Measurements from ENCODE around the gene BSND.

BSND gene

GRCh38 chr1:54998100-54998499, 633 bp upstream of the BSND start:
- CTCF ChIA-PET: interaction anchor here (3.6 to 6.4 kb wide), 2 partner anchors 24 to 50 kb away, joined by 15 to 172 read pairs; no protein-coding TSS in a partner anchor
- POLR2A ChIA-PET: interaction anchor here (2.2 kb wide), 1 partner anchor 111 kb away, joined by 7 read pairs; the partner anchor contains the start of gene DHCR24

More at GRCh38 chr1:54998100-54998499, 633 bp upstream of the BSND start:
- Histone ChIP-seq H3K9me3 (ENCODE audit: control insufficient read depth, insufficient read depth, low read depth, low read length) (no peaks in the 10 kb centered on the region), H3K27ac (ENCODE audit: extremely low read depth, low read depth, low read length) (no peak overlapping the region), H3K4me1 (ENCODE audit: control insufficient read depth, insufficient read depth, low read length) (no peaks in the 10 kb centered on the region), H3K36me3 (ENCODE audit: control insufficient read depth in 2 of 2, insufficient read depth in 1 of 2, low read length in 2 of 2) (no peaks in the 10 kb centered on the region), H3K4me3 (ENCODE audit: low read depth, low read length) (no peak overlapping the region)
- no peak for TF ChIP-seq ZNF529 (tag by site-specific recombination; IDR thresholded peaks at IDR 0.05; ENCODE audit: insufficient replicate concordance)
- TF ChIP-seq ZNF768 (tag by site-specific recombination; IDR thresholded peaks at IDR 0.05): no peak
- no peak for TF ChIP-seq ZNF596 (tag by site-specific recombination; IDR thresholded peaks at IDR 0.05)
- TF ChIP-seq ZNF174 (tag by site-specific recombination; IDR thresholded peaks at IDR 0.05): no peak
- no peak for TF ChIP-seq HOXA7 (CRISPR knock-in tag; IDR thresholded peaks at IDR 0.05; ENCODE audit: borderline replicate concordance)
- TF ChIP-seq SP2 (tag by site-specific recombination; IDR thresholded peaks at IDR 0.05): no peak
- TF ChIP-seq ZBTB20 (tag by site-specific recombination; IDR thresholded peaks at IDR 0.05): no peak
- no peak for TF ChIP-seq IKZF3 (tag by site-specific recombination; IDR thresholded peaks at IDR 0.05)
- no peak for TF ChIP-seq ZNF660 (tag by site-specific recombination; IDR thresholded peaks at IDR 0.05)
- no peak for TF ChIP-seq ZNF518A (tag by site-specific recombination; conservative IDR thresholded peaks at IDR 0.05; ENCODE audit: low read depth)
- no peak for TF ChIP-seq ZNF473 (tag by site-specific recombination; IDR thresholded peaks at IDR 0.05)
- no peak for TF ChIP-seq ZNF324 (tag by site-specific recombination; IDR thresholded peaks at IDR 0.05)
- no peak for TF ChIP-seq ZNF48 (tag by site-specific recombination; IDR thresholded peaks at IDR 0.05)
- no peak for TF ChIP-seq OVOL3 (tag by site-specific recombination; IDR thresholded peaks at IDR 0.05)
- no peak for TF ChIP-seq ZNF274 (IDR thresholded peaks at IDR 0.05; ENCODE audit: low read length)
- TF ChIP-seq ZNF274 (tag by site-specific recombination; IDR thresholded peaks at IDR 0.05; ENCODE audit: borderline replicate concordance): no peak
- TF ChIP-seq ZNF280C (tag by site-specific recombination; IDR thresholded peaks at IDR 0.05): no peak
- no peak for TF ChIP-seq ZNF18 (tag by site-specific recombination; IDR thresholded peaks at IDR 0.05)

All from HEK293 (cell line).